Measurements from ENCODE around the gene HGFAC.

The HGFAC gene

DNA sequence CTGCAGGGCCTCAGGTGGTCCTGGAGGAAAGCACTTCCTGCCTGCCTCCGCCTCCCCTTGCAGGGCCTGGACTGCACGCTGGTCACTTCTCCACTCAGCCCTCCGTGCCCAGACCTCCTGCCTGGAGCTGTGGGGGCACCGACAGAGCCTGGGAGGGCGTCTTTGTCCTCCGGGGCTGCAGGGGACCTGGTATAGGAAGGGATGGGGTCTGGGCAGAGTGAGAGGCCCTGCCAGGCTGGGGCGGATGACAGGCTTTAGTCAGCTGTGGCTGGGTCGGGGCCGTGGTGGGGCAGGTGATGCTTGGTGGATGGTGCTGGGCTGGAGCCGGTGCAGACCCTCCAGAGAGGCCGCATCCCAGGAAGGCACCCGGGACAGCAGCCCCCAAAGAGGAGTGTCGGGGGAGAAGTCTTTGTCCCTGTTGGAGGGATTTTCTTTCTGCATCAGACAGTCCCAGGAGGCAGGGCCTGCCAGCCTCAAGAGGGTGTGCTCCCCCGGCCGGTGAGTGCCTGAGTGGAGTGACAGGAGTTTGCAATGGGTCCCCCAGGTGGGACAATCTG, 22.7 kb downstream of the HGFAC start:
- Histone ChIP-seq H3K27me3 (peaks cover 58% of the 10 kb centered on the region), H3K4me1 (ENCODE audit: control insufficient read depth in 1 of 2, insufficient read depth in 1 of 2, low read depth in 1 of 2, low read length in 1 of 2) (no peaks in the 10 kb centered on the region), H3K4me3 (ENCODE audit: low read depth in 1 of 2, low read length in 1 of 2) (no peak overlapping the region), H3K27ac (no peak overlapping the region), H3K36me3 (no peaks in the 10 kb centered on the region), H3K9me3 (no peaks in the 10 kb centered on the region)
- TF ChIP-seq, protein P1, sequence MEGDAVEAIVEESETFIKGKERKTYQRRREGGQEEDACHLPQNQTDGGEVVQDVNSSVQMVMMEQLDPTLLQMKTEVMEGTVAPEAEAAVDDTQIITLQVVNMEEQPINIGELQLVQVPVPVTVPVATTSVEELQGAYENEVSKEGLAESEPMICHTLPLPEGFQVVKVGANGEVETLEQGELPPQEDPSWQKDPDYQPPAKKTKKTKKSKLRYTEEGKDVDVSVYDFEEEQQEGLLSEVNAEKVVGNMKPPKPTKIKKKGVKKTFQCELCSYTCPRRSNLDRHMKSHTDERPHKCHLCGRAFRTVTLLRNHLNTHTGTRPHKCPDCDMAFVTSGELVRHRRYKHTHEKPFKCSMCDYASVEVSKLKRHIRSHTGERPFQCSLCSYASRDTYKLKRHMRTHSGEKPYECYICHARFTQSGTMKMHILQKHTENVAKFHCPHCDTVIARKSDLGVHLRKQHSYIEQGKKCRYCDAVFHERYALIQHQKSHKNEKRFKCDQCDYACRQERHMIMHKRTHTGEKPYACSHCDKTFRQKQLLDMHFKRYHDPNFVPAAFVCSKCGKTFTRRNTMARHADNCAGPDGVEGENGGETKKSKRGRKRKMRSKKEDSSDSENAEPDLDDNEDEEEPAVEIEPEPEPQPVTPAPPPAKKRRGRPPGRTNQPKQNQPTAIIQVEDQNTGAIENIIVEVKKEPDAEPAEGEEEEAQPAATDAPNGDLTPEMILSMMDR (IDR thresholded peaks at IDR 0.05): no peak

DNA sequence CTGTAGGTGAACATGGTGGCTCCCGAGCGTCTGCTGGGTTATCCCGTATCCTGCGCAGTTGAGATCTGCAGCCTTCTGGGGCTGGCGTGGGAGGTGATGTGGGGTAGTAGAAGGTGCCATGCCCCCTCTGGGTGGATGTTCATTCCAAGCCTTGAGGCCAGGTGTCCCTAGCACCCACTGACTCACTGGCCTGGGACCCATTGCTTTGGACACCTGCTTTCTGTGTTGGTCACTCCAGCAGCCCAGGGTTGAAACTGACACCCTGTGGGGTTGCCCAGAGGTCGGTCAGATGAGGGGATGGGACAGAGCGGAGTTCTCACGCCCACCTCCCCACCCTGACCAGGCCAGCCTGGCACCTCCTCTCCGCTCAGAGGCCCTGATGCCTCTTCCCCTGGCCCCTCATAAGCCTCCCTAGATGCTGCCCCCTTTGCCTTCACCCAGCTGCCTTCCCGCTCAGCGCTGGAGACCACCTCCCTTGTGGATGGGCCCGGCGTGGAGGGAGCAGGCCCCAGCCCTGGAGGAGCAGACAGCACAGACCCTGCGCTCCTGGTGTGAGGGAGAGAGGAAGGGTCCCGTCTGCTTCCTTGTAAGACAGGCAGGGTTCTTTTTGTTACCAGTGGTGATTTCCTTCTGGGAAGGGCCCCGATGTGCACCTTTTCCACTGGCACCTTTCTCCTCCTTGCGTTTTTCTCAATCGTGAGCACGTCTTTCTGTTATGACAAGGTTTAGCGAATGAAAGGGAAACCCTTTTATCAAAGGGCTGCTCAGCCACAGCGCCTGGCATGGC, 23.3 kb downstream of the HGFAC start:
- peaks cover 56% of the 10 kb centered on the region for H3K27me3 ChIP-seq
- no peak overlapping the region for H3K4me3 ChIP-seq (ENCODE audit: low read depth in 1 of 2, low read length in 1 of 2)
- no peaks in the 10 kb centered on the region for H3K36me3 ChIP-seq
- H3K9me3 ChIP-seq: no peaks in the 10 kb centered on the region
- no peak overlapping the region for H3K27ac ChIP-seq
- no peaks in the 10 kb centered on the region for H3K4me1 ChIP-seq (ENCODE audit: control insufficient read depth in 1 of 2, insufficient read depth in 1 of 2, low read depth in 1 of 2, low read length in 1 of 2)
- TF ChIP-seq, protein P1 (IDR thresholded peaks at IDR 0.05): no peak

DNA sequence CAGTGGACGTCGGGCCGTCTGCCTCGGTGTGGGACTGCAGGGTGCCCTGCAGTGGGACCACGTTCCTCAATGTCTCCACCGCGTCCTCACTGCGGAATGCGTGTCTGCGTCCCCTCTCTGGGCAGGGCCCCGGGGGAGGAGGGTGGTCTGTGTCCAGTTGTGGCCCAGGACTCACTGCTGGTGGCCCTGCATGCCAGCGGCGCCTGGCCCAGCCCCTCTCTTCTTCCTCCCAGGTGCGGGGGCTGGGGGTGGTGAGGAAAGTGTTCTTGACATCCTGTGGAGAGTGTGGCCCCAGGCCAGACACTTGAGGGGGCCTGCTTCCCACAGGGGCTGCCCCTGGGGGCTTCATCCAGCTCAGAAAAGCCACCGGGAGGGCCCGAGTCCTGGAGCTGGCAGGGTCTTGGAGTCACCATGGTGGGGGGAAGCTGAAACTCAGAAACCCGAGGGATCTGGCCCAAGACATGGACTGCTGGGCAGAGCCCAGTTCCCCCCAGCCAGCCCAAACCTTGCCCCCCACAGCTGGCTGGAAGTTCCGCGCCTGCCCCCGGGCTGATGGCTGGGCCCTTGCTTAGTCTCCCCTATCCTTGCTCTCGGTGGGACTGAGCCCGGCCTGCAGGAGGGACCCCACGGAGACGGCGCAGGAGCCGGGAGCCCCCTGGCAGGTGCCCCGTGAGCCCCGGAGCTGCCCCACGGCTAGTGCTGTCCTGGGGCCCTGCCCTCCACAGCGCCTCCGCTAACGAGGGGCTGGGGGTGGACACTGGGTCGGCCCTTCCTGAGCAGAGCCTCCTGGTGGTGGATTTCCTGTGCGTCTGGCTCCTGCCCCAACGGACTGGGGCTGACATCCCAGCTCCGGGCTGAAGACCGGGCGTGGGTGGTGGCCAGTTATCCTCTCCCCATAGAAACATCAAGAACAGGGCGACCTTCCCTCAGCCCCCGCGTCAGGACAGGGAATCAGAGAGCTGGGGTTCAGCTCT, 24.2 kb downstream of the HGFAC start:
- TF ChIP-seq, protein P1 (IDR thresholded peaks at IDR 0.05): no peak
- H3K36me3 ChIP-seq: no peaks in the 10 kb centered on the region
- H3K27me3 ChIP-seq: peaks cover 52% of the 10 kb centered on the region
- H3K9me3 ChIP-seq: no peaks in the 10 kb centered on the region
- H3K4me1 ChIP-seq (ENCODE audit: control insufficient read depth in 1 of 2, insufficient read depth in 1 of 2, low read depth in 1 of 2, low read length in 1 of 2): no peaks in the 10 kb centered on the region
- no peak overlapping the region for H3K27ac ChIP-seq
- H3K4me3 ChIP-seq (ENCODE audit: low read depth in 1 of 2, low read length in 1 of 2): no peak overlapping the region

DNA sequence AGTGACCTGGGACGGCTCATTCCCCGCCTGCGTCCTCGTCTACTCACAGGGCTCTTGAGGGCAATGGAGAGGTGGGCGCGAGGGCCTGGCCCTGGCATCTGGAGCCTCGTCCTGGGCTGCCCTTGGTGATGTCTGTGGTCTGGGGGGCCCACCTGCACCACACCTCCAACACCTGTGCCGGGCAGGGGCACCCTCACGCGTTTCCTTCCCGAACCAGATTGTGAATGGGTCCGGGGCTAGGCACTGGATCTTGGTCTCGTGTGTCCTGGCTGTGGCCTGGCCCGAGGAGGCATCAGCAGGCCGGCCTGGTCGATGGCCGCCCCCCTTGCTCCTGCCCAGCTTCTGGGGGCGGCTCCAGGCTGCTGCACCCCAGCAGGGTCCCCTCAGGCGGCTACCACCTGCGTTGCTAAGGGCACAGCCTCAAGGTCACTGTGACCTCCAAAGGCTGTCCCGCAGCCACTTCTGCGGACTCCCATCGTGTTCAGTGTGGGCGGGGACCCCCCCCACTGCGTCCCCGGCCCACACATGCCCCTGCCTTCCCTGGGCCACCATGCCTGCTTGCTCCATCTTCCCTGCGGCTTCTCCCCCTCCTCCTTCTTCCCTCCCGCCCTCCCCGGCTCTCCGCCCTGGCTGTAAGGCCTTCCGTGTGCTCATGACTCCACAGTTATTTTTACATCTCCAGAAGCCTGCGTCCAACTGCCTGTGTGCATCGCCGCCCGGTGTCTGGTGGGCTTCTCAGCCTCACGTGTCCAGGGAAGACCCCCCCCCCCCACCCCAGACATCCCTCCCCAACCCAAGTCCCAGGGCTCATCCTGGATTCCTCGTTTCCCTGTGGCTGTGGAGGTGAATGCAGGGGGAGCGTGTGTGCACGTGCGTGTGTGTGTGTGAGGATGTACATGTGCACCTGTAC, 25.2 kb downstream of the HGFAC start:
- TF ChIP-seq, protein P1 (IDR thresholded peaks at IDR 0.05): no peak
- Histone ChIP-seq H3K36me3 (no peaks in the 10 kb centered on the region), H3K4me1 (ENCODE audit: control insufficient read depth in 1 of 2, insufficient read depth in 1 of 2, low read depth in 1 of 2, low read length in 1 of 2) (no peaks in the 10 kb centered on the region), H3K4me3 (ENCODE audit: low read depth in 1 of 2, low read length in 1 of 2) (no peak overlapping the region), H3K27me3 (peaks cover 42% of the 10 kb centered on the region), H3K27ac (no peak overlapping the region), H3K9me3 (no peaks in the 10 kb centered on the region)

DNA sequence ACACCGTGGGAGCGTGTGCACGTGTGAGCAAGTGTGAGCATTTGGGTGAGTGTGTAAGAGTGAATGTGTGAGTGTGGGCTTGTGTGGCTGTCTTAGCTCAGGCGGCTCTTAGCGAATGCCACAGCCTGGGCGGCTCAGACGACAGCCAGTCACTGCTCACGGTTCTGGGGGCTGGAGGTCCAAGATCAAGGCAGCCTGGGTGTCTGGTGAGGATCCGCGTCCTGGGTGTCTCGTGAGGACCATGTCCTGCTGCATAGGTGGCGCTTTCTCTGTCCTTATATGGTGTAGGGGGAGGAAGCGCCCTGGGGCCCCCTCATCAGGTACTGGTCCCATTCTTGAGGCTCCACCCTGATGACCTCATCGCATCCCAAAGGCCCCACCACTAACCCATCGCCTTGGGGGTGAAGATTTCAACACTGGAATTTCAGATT, 25.8 kb downstream of the HGFAC start:
- Histone ChIP-seq H3K9me3 (no peaks in the 10 kb centered on the region), H3K27me3 (peaks cover 36% of the 10 kb centered on the region), H3K27ac (no peak overlapping the region), H3K4me1 (ENCODE audit: control insufficient read depth in 1 of 2, insufficient read depth in 1 of 2, low read depth in 1 of 2, low read length in 1 of 2) (no peaks in the 10 kb centered on the region), H3K4me3 (ENCODE audit: low read depth in 1 of 2, low read length in 1 of 2) (no peak overlapping the region), H3K36me3 (no peaks in the 10 kb centered on the region)
- TF ChIP-seq, protein P1 (IDR thresholded peaks at IDR 0.05): no peak

All from neutrophil (primary cell).